NCI-H1417 (cell line): Measurements from ENCODE around the gene EI24.
A peak's percentile ranks its signal among the peaks of the same experiment; 100 is the strongest.
"Not testable (repeated sequence)": the region's sequence is repeated elsewhere in the genome, so short reads cannot be mapped to it uniquely, and the experiment has no call there.

ENCODE experiments used
- DNase-seq, 3 experiments: peaks; one replicate each; lab custom pipeline; 2025; lab: John Stamatoyannopoulos, UW

Gene EI24

DNA sequence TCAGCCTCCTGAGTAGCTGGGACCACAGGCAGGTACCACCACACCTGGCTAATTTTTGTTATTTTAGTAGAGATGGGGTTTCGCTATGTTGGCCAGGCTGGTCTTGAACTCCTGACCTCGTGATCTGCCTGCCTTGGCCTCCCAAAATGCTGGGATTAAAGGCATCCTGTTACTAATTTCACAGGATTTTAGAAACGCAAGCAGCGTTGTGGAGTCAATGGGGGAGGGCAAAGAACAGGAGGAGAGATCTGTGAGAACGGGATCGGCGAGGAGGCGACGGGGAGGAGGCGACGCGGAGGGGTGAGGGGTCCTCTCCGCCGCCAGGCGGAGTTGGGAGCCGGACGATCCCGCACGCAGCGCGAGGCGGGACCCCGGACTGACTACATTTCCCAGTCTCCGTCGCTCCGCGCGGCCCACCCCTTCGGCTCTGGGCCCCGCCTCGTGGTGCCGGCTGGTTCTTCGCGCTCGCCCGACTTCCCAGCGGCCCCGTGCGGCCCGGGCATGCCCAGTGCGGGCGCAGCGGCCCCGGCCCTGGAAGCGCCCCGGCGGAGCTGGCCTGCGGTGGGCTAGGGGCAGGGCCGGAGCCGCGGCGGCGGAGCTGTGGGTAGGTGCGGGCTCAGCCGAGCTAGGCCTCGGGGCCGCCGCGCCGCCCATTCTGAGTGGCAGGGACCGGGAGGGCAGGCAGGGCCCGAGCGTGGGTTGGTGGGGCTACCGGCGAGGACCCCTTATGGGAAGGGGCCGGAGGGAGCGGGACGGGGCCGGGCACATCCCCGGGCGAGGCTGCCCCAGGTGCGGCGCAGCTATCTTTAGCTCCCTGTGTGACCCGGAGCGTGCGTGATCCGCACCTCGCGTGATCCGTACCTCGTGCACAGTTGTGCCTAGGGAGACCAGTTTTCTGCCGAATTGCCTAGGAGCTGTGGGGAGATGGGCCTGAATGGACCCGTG lies at the start of gene EI24:
Gene EI24 (plus strand): TSS at position 508 of the 945 bp plus-strand sequence. CDS start 3,051 bp downstream, outside the sequence.
- peak; percentile 85 to 94 (median 94) for DNase-seq

DNA sequence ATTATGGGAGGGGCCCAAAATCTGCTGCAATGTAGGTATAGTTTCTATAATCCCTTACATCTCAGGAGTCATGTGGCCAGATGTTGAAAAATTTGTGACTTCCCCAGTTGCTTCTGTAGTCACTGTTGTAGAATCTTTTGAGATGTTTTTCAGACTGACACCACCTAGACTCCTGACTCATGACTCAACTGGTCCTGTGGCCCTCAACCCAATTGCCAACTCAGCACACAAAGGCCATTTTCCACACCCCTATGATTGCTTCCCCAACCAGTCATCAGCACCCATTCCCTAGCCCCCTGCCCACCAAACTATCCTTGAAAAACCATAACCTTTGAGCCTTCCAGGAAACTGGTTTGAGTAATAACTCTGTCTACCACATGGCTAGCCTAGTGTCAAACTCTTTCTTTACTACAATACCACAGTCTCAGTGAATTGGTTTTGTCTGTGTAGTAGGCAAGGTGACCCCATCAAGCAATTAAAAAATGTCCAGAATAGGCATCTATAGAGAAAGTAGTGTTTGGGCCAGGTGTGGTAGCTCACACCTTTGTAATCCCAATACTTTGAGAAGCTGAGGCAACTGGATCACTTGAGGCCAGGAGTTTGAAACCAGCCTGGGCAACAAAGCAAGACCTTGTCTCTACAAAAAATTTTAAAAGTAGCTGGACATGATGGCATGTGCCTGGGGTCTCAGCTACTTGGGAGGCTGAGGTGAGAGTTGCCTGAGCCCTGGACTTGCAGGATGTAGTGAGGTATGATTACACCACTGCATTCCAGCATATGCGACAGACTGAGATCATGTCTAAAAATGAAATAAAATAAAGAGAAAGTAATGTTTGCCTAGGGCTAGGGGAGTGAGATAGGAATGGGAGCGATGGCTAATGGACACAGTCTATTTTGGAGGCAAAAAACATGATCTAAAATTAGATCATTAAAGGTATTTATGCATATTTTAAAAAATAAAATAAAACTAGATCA lies 49.1 kb upstream of the EI24 start:
- DNase-seq: no peak

DNA sequence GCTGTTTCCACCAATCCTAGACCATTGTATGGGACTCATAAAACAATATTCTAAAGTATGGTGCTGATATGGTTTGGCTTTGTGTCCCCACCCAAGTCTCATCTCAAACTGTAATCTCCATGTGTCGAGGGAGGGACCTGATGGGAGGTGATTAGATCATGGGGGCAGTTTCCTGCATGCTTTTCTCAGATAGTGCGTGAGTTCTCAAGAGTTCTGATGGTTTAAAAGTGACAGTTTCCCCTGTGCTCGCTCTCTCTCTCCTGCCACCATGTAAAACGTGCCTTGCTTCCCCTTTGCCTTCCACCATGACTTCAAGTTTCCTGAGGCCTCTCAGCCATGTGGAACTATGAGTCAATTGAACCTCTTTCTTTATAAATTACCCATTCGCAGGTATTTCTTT lies 44.0 kb upstream of the EI24 start:
- DNase-seq: no peak

DNA sequence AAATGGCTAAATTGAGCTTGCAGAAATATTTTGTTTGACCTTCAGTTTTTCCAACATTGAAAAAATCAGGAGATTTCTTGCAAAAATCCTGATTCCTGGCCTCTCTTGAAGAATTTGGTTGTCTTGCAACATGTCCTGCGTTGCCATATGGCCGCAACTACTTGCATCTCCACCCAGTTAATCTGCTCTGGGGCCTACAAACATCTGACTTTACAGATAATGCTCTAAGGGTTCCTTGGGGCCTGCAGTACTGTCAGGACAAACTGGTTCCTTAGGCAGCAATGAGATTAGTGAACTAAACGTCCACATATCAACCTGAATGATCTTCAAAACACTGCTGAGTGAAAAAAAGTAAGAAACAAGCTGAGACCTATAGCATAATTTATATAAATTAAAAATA lies 36.6 kb upstream of the EI24 start:
- DNase-seq: no peak

DNA sequence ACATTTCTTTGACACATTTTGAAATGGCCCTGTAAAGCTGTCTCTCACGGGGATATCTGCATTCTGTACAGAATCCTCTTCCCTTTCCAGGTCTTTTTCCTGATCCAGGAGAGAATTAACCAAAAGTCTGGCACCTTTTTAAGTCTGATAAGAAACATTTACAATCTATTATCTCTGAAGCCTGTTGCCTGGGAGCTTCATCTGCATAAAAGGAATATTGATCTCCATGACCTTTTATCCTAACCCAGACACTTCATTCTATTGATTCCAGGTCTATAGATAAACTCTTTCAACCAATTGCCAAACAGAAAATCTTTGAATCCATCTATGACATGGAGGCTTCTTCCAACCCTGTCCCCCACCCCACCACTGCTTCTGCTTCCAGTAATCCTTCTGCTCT lies 33.7 kb upstream of the EI24 start:
- no peak for DNase-seq

DNA sequence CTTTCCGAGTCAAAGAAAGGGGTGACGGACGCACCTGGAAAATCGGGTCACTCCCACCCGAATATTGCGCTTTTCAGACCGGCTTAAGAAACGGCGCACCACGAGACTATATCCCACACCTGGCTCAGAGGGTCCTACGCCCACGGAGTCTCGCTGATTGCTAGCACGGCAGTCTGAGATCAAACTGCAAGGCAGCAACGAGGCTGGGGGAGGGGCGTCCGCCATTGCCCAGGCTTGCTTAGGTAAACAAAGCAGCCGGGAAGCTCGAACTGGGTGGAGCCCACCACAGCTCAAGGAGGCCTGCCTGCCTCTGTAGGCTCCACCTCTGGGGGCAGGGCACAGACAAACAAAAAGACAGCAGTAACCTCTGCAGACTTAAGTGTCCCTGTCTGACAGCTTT lies 32.4 kb upstream of the EI24 start:
- not testable (repeated sequence) for DNase-seq

DNA sequence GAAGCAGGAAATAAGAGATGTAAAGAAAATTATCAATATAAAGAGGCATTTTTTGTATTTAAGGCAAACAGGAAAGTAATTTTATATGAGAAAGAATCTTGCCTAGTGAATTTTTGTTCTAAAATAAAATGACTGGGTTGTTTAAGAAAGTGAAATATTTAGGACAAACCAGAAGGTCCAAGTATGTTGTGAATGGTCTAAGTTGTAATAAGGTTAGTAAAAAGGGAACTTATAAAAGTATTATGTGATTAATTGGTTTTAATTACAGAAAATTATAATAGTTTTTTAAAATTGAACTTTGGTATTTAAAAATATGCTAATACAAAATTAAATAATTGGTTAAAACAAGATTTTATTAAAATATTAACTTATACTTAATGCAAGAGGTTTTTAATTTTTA lies 26.6 kb upstream of the EI24 start:
- DNase-seq: no peak

DNA sequence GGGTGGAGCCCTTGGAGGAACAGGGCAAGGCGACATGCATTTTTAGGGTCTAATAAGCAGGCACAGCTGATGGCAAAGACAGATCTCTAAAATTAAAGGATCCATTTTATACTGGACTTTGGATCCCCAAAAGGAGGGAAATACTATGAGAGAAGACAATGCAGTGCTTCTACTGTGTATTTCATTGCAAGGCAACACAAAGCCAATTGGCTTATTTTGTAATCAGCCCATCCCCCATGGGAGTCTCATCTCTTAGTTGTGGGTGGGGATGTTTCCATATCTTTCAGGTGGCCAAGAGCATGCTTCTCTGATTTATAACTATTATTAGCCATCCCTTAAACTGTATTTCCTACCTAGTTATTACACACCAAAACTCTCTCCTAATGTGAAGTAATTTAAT lies 18.5 kb upstream of the EI24 start:
- no peak for DNase-seq

DNA sequence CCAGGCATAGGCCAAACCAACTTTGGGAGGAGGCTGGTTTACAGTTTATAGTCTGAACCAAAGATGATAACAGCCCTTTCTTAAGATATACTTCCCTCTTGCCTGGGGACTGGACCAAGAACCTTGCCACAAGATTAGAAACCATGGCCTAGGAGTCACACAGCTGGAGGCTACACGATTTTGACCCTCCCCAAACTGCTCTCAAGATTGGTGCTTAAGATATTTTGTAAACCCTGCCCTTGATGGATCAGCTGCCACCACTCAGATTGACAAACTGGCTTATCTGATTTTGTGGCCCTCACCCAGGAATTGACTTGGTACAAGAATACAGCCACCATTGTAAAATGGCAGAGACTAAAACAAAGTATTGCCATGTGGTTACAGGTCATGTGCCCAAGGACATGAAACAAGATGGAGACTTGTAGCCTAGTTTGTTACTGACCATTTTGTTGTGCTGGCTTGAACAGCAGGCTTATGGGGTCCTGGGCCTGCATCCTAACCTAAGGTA lies 17.4 kb upstream of the EI24 start:
- no peak for DNase-seq

DNA sequence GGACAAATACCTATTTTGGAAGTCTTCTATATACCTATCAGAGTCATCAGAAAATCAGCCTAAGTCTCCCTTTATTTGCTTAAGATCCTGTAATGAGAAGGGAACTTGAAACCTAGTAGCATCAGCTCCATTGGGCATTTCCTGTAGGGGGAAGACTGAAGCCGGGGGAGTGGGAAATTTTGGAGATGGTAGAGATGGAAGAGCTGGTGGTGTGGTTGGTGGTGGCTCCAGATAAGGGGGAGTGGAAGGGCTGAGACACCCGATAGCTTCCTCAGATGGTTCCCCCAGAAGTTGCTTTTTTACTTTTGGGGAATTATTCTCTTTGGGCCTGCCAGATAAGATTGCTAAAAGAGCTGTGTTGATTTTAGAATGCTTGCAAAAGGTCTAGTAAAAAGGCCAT lies 16.4 kb upstream of the EI24 start:
- DNase-seq: no peak

DNA sequence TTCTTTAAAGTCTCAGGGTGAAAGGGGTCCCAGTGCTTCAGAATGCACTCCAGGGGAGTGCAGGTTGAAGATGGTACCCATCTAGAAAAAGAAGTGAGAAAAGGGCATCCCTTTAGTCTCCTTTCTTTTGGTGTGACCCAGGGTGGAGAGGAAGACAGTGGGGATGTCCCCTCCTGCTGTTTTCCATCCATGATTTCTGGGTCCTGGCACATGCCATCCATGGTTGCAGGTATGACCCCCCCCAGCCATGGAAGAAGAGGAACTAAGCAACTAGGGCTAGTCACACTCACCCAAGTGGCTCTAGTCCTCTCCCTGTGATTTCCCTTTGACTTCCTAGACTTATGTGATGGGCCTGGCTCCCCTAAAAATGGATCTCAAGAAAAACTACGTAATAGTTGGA lies 15.9 kb upstream of the EI24 start:
- no peak for DNase-seq

DNA sequence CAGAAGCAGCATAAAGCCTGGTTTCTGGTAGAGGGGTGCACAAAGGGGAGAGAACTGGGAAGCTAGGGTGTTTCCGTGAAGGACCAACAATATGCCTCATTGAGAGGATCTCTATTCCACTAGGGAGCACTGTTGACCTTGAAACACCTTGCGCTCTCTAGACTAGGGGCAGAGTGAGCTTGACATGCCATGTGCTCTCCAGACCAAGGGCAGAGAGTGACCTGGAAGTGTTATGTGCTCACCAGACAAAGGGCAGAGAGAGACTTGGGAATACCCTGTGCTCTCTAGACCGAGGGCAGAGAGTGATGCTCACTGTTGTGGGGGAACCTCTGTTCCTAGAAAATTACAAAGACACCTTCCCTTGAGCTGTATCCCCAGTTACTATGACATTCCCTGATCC lies 15.2 kb upstream of the EI24 start:
- no peak for DNase-seq

DNA sequence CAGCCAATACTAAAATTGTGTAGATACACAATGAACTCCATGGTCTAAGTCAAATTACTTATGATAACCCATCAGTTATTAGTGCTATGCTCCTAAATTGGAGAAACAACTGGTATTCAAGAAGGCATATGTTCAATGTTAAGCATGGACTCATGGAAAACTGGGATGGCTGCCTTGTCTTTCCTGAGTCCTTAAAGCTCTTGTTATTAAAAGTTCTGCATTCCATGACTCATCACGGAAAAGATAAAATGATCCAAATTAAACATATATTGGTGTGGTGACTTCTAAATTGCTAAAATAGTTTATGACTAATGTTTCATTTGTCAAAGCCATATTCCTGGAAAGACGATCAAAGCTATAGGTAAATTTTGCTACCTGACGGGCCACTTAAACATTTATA lies 9.4 kb upstream of the EI24 start:
- no peak for DNase-seq

DNA sequence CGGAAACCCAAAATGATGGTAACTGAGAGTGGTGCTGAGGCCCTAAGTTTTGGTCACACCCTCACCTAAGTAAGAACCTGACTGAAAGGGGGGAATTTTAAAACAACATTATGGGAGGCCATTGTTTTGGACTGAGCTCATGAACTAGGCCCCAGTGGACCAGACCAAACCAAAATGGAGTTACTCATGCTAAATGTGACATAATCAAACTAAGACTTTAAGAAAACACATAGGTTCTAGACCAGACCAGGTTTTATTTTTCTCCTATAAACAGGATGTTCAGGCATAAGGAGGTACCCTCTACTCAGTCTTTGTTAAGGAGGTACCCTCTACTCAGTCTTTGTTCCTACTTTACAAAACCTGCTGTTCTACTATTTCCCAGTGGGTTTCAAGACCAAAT lies 7.4 kb upstream of the EI24 start:
- DNase-seq: no peak

DNA sequence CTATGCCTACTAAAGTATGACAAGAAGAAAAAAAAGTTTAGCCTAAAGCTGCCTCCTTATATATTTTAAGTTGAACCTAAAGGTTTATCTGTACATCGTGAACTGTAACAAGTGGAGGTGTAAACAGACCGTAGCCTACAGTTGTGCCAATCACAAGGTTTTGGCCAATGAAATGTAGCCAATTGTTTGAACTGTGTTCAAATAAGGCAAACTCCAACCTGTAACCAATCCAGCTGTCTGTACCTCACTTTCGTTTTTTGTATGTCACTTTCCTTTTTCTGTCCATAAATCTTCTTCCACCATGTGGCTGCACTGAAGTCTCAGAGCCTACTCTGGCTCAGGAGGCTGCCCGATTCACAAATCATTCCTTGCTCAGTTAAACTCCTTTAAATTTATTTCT lies 6.8 kb upstream of the EI24 start:
- no peak for DNase-seq

DNA sequence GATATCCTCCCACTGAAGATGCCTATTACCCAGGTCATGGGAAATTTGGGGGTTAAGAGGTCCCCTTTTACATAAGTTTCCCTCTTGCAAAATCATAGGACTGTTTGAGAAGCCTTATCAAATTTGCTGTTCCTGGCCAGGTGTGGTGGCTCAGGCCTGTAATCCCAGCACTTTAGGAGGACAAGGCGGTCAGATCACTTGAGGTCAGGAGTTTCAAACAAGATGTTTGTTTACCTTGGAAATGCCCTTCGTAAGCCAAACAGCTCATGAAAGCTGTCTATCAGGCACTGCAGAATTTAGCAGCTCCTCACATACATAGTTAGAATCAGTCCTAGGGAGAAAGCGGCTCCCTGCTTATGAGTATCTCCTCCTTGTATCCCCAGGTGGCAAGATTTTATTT lies 4.9 kb upstream of the EI24 start:
- no peak for DNase-seq

DNA sequence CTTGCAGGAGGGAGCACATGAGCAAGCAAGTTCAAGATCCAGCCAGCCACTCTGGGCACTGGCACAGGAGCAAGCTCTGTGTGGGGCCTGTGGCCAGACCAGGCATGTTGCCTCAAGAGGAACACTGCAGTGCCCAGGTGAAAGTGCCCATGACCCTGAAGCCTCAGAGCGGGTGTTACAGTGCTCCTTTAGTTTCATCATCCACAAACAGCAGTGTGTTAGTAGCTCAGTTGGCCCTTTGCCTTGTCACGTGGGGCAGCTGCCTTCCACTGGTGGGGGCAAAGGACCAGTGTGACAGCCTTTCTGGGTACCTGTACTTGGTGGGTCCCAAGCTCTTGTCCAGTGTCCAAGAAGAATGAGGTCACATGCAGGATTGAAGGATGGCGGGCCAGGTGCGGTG lies 3.0 kb upstream of the EI24 start:
- DNase-seq: no peak

DNA sequence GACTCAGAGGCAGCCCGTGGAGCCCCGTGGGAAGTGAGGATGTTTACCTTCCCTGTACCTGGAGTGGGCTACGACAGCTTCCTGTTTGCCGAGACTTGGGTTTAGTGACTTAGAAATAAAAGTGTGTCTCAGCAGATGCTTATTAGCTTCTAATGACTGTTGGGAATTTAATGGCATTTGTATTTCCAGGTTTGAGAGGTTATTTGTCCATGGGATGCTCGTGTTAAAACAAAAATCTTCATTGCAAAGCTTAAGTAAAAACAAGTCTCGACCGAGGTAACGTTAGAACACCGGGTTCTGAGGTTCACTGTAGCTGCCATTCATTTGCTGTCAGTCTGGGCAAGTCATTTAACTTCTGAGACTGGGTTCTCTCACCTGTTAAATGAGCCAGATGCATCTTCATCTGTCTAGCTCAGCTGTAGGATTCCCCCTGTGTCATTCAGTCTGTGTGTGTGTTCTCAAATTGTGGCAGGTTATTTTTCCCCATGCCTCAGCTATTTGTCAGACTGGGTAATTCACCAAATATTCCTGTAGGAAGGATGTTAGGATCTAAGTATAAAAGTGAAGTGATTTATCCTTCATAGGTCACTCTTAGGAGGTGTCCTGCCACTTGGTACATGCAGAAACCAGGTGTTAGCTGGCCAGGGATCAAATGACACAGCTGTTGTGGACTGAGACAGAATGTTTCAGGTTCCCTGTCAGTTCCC lies 791 bp downstream of the EI24 start:
- peak in 1 of 3 experiments; percentile 61 for DNase-seq

DNA sequence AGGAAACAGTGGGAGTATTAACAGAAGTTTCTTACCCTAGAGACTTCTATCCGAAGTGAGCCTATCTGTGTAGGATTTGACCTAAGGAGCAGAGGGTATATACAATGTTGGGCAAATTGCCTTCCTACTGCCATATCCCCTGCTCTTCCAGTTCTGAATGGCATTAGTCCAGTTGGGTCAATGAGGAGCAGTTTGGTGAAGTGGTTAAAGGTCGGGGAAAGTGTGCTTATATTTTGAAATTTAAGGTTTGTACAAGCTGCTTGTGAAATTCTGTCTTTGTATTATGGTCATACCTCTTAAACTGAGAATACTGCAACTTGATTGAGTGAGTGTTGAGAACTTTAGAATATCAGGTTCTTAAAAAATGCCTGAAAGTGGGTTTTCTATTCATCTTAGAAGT lies 1.7 kb downstream of the EI24 start:
- no peak for DNase-seq

DNA sequence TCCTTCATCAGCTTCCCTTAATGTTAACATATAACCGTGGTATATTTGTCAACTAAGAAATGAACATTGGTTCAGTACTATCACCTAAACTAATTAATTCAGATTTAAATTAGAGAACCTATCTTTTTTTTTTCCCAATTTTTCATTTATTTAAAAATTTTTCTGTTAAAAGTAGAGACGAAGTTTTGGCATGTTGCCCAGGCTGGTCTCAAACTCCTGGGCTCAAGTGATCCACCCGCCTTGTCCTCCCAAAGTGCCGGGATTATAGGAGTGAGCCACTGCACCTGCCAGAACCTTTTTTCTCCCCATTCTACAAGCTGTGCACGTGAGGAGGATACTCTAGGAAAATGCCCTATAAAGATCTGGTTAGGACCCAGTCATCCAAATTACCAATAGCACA lies 3.6 kb downstream of the EI24 start:
- no peak for DNase-seq

DNA sequence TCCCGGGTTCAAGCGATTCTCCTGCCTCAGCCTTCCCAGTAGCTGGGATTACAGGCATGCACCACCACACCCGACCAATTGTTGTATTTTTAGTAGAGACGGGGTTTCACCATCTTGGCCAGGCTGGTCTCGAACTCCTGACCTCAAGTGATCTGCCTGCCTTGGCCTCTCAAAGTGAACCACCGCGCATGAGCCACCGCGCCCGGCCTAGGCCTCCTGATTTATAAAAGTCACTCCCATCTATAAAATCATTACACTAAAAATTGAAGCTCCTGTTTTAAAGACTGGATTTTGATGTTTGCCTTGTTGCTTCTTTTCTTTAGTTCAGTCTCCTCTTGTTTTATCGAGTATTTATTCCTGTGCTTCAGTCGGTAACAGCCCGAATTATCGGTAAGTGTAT lies 7.9 kb downstream of the EI24 start:
- DNase-seq: not testable (repeated sequence)

DNA sequence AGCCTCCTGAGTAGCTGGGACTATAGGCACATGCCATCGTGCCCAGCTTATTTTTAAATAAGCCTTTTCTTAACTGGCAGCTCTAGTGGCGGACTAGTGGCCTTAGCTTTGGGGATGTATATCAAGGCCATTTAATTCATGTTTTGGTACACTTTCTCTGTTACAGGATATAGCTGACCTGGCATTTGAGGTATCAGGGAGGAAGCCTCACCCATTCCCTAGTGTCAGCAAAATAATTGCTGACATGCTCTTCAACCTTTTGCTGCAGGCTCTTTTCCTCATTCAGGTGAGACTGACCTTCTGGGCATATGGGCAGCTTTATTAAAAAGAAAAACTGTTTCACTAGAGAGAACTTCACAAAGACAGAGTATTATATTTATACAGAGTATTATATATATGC lies 9.5 kb downstream of the EI24 start:
- DNase-seq: no peak
